ENCODE measurements around the gene AMDHD2. TPM values are rescaled to one million over a fixed set of nuclear protein-coding genes. Genes with fewer than 3 reads are reported as not detected.
"Not testable (repeated sequence)": the region's sequence is repeated elsewhere in the genome, so short reads cannot be mapped to it uniquely, and the experiment has no call there.

The AMDHD2 gene
- total RNA-seq, 1 donor from 2014 or later, result 9.3 TPM

GRCh38 chr16:2535625-2536013 is 15.4 kb downstream of the AMDHD2 start:
- no peak for TF ChIP-seq CTCF (IDR thresholded peaks at IDR 0.05; ENCODE audit: borderline replicate concordance)
- Histone ChIP-seq H3K4me1 (peaks cover 55% of the 10 kb centered on the region), H3K4me3 (no peak overlapping the region), H3K27ac (replicated peaks) (peak overlapping the region; percentile 92), H3K9me3 (replicated peaks) (no peaks in the 10 kb centered on the region), H3K36me3 (no peaks in the 10 kb centered on the region), H3K27me3 (ENCODE audit: low read depth) (no peaks in the 10 kb centered on the region)
- intact Hi-C loops (cut with micrococcal nuclease), result no loop called here
- DNase-seq, result no peak

DNA sequence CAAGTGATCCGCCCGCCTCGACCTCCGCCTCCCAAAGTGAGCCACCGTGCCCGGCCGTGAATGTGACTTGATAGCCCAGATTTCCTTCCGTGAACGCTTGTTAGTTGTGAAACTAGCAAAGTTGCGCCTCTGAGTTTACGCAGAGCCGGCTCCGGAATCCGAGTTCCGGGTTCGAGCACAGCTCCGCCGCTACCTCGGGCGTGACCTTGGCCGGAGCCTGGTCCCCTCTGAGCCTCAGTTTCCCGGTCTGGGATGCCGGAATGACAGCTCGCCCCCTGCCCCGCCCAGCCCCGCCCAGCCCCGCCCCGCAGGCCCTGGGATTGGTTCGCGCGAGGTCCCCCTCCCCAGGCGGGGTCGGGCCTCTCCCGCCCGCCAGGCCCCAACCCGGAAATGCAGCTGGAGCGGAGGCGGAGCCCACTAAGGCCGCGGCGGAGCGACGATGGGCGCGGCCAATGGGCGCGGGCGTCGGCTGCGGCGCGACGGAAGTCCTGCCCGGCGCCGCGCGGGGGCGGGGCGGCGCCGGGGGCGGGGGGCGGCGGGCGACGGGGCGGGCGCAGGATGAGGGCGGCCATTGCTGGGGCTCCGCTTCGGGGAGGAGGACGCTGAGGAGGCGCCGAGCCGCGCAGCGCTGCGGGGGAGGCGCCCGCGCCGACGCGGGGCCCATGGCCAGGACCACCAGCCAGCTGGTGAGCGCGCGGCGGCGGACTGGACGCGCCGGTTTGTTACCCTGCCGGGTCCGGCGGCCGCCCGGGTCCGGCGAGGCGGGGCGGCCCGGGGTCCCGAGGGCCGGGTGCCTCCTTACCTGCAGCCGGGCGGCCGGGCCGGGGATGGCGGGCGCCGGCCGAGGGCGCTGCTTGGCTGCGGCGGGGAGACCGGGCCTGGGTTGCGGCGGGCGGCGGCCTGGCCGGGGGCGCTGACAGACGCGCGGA is 17.5 kb downstream of the AMDHD2 start, which contains the start of gene PDPK1:
PDPK1 (plus strand) TSS at position 571 of the 929 bp plus-strand sequence; CDS start at position 663, 92 bp downstream.
- H3K4me1 ChIP-seq, result peaks cover 55% of the 10 kb centered on the region
- H3K27me3 ChIP-seq (ENCODE audit: low read depth), result no peaks in the 10 kb centered on the region
- intact Hi-C loops (cut with micrococcal nuclease), result no loop called here

GRCh38 chr16:2539192-2539844 is 19.1 kb downstream of the AMDHD2 start:
- H3K27ac ChIP-seq (replicated peaks); H3K27me3 ChIP-seq (ENCODE audit: low read depth); H3K36me3 ChIP-seq; intact Hi-C loops (cut with micrococcal nuclease); DNase-seq; H3K9me3 ChIP-seq (replicated peaks): not testable (repeated sequence)
- Histone ChIP-seq H3K4me1 (peaks cover 58% of the 10 kb centered on the region), H3K4me3 (peak overlapping the region; percentile 74)

More for the DNA sequence above, 17.5 kb downstream of the AMDHD2 start, which contains the start of gene PDPK1:
- H3K9me3 ChIP-seq (replicated peaks), result no peaks in the 10 kb centered on the region
- H3K4me3 ChIP-seq, result peak within 1 kb of the TSS; percentile 74
- no peaks in the 10 kb centered on the region for H3K36me3 ChIP-seq
- H3K27ac ChIP-seq (replicated peaks), result peak within 1 kb of the TSS; percentile 92
- TF ChIP-seq CTCF (IDR thresholded peaks at IDR 0.05; ENCODE audit: borderline replicate concordance), result no peak
- DNase-seq, result peak; percentile 95

DNA sequence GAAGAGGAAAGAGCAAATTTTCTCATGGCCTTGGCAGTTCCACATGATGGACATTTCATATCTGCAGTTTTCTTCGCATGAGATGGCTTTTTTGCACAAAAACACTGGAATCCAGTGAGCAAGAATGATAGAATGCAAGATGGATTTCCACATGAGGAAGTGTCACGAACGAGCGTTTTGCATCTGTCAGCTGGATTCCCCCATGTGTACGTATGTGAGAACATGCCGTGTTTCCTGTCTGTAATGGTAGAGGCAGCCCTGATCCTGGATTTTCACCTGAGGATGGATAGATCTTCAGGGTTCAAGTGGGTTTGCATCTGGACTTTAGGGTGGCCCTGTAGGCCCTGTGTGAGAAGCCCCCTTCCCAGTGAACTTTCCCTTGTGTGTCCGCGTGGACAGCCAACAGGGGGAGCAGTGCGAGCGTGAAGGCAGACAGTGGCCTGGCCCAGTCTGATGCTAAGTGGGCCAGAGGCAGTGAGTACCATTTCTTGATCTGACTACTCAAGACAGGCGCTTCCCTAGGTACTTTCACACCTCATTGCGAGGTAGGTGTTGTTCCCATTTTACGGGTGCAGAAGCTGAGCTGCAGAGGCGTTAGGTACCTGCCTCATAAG is 19.8 kb downstream of the AMDHD2 start:
- intact Hi-C loops (cut with micrococcal nuclease); H3K27ac ChIP-seq (replicated peaks); H3K9me3 ChIP-seq (replicated peaks); DNase-seq; H3K27me3 ChIP-seq (ENCODE audit: low read depth); H3K36me3 ChIP-seq: not testable (repeated sequence)
- peak overlapping the region; percentile 74 for H3K4me3 ChIP-seq
- peaks cover 58% of the 10 kb centered on the region for H3K4me1 ChIP-seq
- peak; percentile 57 for TF ChIP-seq CTCF (IDR thresholded peaks at IDR 0.05; ENCODE audit: borderline replicate concordance)

DNA sequence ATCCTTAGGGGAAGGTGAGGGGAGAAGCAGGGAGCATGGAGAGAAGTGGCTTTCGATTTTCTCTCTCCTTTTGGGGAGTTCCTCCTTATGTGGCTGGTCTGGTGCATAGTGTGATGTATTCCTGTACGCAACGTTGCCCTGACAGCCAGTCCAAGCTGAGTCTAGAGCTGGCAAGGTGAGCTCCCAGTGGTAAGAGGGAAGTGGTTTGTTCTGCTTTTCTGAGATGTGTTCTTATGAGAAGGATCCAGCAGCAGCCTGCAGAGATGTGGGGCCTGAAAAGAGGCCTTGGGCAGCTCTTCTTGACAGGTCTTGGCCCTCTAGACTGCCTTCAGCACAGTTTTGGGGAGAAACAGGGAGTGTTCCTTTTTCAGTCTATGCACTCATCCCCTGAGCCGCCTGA is 20.7 kb downstream of the AMDHD2 start:
- intact Hi-C loops (cut with micrococcal nuclease); H3K9me3 ChIP-seq (replicated peaks): not testable (repeated sequence)
- H3K4me1 ChIP-seq, result peaks cover 64% of the 10 kb centered on the region

GRCh38 chr16:2541409-2541808 is 21.2 kb downstream of the AMDHD2 start:
- intact Hi-C loops (cut with micrococcal nuclease); H3K27me3 ChIP-seq (ENCODE audit: low read depth); H3K9me3 ChIP-seq (replicated peaks); H3K4me3 ChIP-seq; DNase-seq; H3K27ac ChIP-seq (replicated peaks); H3K36me3 ChIP-seq: not testable (repeated sequence)
- peaks cover 66% of the 10 kb centered on the region for H3K4me1 ChIP-seq

More for the DNA sequence above, 20.7 kb downstream of the AMDHD2 start:
- H3K4me3 ChIP-seq; DNase-seq; H3K27me3 ChIP-seq (ENCODE audit: low read depth); H3K27ac ChIP-seq (replicated peaks); H3K36me3 ChIP-seq: not testable (repeated sequence)

DNA sequence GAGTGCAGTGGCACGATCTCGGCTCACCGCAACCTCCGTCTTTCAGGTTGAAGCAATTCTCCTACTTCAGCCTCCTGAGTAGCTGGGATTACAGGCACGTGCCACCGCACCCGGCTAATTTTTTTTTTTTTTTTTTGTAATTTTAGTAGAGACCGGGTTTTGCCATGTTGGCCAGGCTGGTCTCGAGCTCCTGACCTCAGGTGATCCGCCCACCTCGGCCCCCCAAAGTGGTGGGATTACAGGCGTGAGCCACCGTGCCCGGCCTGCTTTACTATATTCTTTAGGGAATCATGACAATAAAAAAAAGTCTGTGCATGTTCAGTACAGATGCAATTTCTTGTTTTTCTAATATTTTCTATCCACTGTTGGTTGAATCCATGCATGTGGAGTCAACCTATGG is 23.6 kb downstream of the AMDHD2 start:
- intact Hi-C loops (cut with micrococcal nuclease); H3K36me3 ChIP-seq; H3K27ac ChIP-seq (replicated peaks); H3K9me3 ChIP-seq (replicated peaks); DNase-seq; H3K27me3 ChIP-seq (ENCODE audit: low read depth); H3K4me3 ChIP-seq: not testable (repeated sequence)
- H3K4me1 ChIP-seq, result peaks cover 55% of the 10 kb centered on the region

- H3K36me3 ChIP-seq; H3K9me3 ChIP-seq (replicated peaks); intact Hi-C loops (cut with micrococcal nuclease); DNase-seq; H3K4me3 ChIP-seq; H3K27ac ChIP-seq (replicated peaks); H3K27me3 ChIP-seq (ENCODE audit: low read depth): not testable (repeated sequence)
- H3K4me1 ChIP-seq, result peaks cover 12% of the 10 kb centered on the region
Observed at GRCh38 chr16:2550283-2550878, 30.2 kb downstream of the AMDHD2 start.

DNA sequence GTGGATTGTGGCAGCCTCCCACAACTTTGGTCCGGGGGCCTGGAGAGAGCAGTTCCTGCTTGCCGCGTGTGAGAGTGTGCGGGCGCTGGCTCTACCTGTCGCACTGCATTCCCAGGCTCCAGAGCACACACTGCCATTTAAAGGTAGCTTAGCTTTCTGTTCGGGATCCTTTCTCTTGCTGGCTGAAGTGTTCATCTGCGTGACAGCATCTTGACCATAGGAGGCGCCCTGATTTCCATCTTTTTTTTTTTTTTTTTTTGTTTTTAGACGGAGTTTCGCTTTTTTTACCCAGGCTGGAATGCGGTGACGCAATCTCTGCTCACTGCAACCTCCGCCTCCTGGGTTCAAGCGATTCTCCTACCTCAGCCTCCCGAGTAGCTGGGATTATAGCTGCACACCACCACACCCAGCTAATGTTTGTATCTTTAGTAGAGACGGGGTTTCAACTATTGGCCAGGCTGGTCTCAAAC is 31.3 kb downstream of the AMDHD2 start:
- DNase-seq; intact Hi-C loops (cut with micrococcal nuclease); H3K27ac ChIP-seq (replicated peaks): not testable (repeated sequence)

More for the DNA sequence above, 31.3 kb downstream of the AMDHD2 start:
- not testable (repeated sequence) for H3K4me1 ChIP-seq; H3K36me3 ChIP-seq; H3K9me3 ChIP-seq (replicated peaks); H3K4me3 ChIP-seq; H3K27me3 ChIP-seq (ENCODE audit: low read depth)

Data from left ventricle myocardium inferior (tissue), 1 donor.